Mucosa of descending colon (tissue), 3 donors: ENCODE data around the gene TACR2. TPM values are rescaled to one million over a fixed set of nuclear protein-coding genes. Genes with fewer than 3 reads are reported as not detected.

ENCODE experiments used
- ATAC-seq: fragments of 200-7000 bp; cut with Tn5 transposase; one replicate; pipeline ENCODE4 v1.9.1; 2020; ENCODE audit warnings: mild to moderate bottlenecking, moderate library complexity
- DNase-seq, 3 donors: peaks; one replicate each; pipeline ENCODE4 v3.0.0-alpha.2; 2020
- H3K36me3 ChIP-seq: fragments of 200-600 bp; one replicate; pipeline ENCODE4 v1.8.0; 2021; ENCODE audit warnings: low read depth, mild to moderate bottlenecking
- H3K4me1 ChIP-seq: fragments of 200-600 bp; one replicate; pipeline ENCODE4 v1.8.0; 2021; ENCODE audit warnings: low read depth, mild to moderate bottlenecking
- H3K4me3 ChIP-seq: fragments of 200-600 bp; one replicate; pipeline ENCODE4 v1.8.0; 2021; ENCODE audit warnings: mild to moderate bottlenecking
- H3K9me3 ChIP-seq: fragments of 200-600 bp; one replicate; pipeline ENCODE4 v1.8.0; 2021; ENCODE audit warnings: mild to moderate bottlenecking
- intact Hi-C, 2 donors: fragments of 100-400 bp; cut with DNase I in 1 of 2; cut with micrococcal nuclease in 1 of 2; formaldehyde crosslinking; loops; one replicate each; pipeline versions ENCODE4 v1.11.0 to v1.11.1; 2022; cut with DNase I, micrococcal nuclease
- total RNA-seq, 3 donors: library from RNA; stranded (reverse); fragmentation: NEBNext Ultra II Directional in 2 of 3; extraction: Animal tissue kit (Norgen Biotek cat#: 25700) in 2 of 3; gene quantifications; one replicate each; pipeline versions ENCODE4 v1.2.1 to v1.2.4, GENCODE V29; 2021 to 2023
- TF ChIP-seq, protein P1 (sequence below): fragments of 200-600 bp; IDR thresholded peaks from one replicate; pipeline ENCODE4 v1.8.0; 2022; ENCODE audit warnings: antibody characterized with exemption, mild to moderate bottlenecking
- donor health status: DM: no; HTN: no; CAD: no; lungs with moderate emphysema.
- donor health status: DM: no; HTN: no; CAD: no.
- donor health status: DM: no; HTN: yes; CAD: no.

The TACR2 gene
- total RNA-seq, 3 donors from 2014 or later = 6.3 to 204 (median 9.5) TPM

DNA sequence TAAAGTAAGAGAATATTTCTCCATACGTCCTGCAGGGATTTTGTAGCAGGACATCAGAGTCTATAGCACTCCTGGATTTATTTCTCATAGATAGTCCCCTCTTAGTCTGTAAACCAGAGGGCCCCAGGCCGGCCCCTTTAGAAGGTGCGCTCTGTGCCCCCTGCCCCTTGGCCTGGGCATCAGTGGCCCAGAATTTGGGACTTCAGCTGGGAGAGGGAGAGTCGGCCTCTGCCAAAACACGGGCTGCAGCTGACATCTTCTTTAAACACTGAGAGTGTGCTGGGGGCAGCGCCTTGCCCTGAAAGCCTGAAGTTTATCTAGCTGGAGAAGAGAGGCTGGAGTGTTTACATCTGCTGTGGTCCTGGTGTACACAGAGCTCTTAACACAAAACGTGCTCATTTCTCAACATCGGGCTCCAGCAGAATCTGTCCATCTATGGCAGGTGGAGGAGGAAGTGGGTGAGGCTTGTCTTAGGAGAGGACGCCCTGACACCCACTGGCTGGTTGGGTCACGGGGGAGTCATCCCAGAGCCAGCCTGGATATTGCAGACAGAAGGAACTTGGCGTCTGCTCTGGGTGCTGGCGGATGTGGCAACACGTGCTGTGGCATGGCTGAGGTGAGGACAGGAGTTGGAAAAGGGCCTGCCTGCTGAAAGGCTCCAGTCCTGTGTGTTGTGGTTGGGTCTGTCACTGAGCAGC, 5.0 kb upstream of the TACR2 start:
- intact Hi-C loops = no loop called here
- ATAC-seq = no peak
- TF ChIP-seq, protein P1, sequence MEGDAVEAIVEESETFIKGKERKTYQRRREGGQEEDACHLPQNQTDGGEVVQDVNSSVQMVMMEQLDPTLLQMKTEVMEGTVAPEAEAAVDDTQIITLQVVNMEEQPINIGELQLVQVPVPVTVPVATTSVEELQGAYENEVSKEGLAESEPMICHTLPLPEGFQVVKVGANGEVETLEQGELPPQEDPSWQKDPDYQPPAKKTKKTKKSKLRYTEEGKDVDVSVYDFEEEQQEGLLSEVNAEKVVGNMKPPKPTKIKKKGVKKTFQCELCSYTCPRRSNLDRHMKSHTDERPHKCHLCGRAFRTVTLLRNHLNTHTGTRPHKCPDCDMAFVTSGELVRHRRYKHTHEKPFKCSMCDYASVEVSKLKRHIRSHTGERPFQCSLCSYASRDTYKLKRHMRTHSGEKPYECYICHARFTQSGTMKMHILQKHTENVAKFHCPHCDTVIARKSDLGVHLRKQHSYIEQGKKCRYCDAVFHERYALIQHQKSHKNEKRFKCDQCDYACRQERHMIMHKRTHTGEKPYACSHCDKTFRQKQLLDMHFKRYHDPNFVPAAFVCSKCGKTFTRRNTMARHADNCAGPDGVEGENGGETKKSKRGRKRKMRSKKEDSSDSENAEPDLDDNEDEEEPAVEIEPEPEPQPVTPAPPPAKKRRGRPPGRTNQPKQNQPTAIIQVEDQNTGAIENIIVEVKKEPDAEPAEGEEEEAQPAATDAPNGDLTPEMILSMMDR = no peak
- DNase-seq = peak in 2 of 3 donors; percentile 43 to 60
- Histone ChIP-seq H3K4me1 (peaks cover 52% of the 10 kb centered on the region), H3K9me3 (no peaks in the 10 kb centered on the region), H3K36me3 (no peaks in the 10 kb centered on the region), H3K4me3 (no peak overlapping the region)

DNA sequence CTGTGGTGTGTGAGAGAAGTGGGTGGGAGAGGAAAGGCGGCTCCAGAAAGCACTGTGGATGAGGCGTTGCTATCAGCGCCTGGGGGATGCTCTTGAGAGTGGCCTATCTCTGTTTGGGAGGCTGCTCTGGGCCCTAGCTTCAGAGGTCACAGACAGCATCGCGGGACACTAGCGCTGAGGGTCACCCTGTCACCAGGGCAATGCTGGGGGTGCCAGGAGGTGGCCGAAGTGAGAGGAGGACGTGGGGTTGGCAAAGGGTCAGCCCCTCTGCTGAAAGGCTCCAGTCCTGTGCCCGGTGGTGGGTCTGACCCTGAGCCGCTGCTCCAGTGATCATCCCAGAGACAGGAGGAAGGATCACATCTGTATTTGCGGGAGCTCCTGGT, 3.0 kb upstream of the TACR2 start:
- TF ChIP-seq, protein P1 = no peak
- ATAC-seq = no peak
- DNase-seq = no peak
- peaks cover 37% of the 10 kb centered on the region for H3K4me1 ChIP-seq
- H3K36me3 ChIP-seq = no peaks in the 10 kb centered on the region
- H3K9me3 ChIP-seq = no peaks in the 10 kb centered on the region
- no peak overlapping the region for H3K4me3 ChIP-seq
- intact Hi-C loops = no loop called here

DNA sequence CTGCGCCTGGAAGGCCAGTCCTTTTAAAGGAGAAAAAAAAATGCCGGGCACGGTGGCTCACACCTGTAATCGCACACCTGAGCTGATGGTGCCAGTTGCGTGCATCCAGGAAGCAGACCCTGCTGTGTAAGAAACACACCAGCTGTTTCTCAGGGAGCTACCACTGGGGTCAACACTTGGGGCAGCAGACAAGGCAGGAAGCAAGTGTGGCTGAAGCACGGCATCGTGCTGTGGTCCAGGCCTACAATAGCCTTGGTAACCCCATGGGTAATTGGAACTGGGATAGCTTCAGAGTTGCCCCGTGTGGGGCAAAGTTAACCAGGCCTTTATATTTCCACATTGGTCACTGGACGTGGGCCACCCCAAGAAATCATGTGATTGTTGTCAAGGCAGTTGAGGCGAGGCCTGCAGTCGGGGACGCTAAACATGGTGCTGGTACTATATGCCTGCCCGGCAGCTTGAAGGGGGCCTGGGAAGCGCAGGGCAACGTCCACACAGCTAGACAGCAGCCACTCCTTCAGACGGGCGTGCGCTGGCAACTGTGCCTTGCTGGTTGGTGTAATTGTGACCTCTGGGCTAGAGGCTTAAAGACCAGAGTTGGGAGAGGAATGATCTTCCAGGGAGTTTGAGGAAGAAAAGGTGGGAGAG, 2.5 kb upstream of the TACR2 start:
- Histone ChIP-seq H3K4me3 (no peak overlapping the region), H3K36me3 (no peaks in the 10 kb centered on the region), H3K4me1 (peaks cover 37% of the 10 kb centered on the region), H3K9me3 (no peaks in the 10 kb centered on the region)
- ATAC-seq = peak; percentile 45
- DNase-seq = peak in 2 of 3 donors; percentile 57 to 68
- TF ChIP-seq, protein P1 = no peak
- intact Hi-C loops = no loop called here

DNA sequence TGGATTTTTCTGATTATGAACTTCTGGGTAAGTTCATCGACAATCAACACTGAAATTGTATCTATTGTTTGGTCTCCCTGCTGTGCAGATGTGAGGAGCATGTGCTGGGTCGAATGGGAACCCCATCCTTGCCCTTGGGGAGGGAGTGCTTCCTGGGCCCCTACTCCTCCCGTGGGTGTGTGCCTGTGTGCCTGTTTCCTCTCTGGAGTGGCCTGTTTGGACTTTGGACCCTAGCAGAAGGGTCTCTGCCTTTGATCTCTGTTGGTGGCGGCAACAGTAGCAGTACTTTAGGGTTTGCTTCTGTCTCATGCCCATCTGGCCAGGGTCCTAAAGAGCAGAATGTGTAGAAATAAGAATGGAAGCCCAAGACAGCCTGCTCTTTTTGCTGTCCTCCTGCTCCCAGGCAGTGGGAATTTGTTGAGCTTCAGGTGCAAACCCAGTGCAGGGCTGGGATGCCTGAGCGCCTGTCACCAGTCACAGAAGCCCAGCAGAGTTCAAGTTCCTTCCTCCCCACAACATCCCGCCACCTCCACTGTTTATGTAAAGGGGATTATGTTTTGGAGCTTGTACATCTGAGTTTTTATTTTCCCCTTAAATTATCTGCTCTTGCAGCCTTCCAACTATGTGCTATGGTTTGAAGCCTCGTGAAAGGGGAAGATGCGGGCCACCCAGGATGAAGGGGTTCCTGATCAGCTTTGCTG, 1.5 kb upstream of the TACR2 start:
- DNase-seq (peak in 1 of 3 donors; percentile 63), ATAC-seq (peak; percentile 74)
- Histone ChIP-seq H3K36me3 (no peaks in the 10 kb centered on the region), H3K4me1 (peaks cover 28% of the 10 kb centered on the region), H3K4me3 (no peak overlapping the region), H3K9me3 (no peaks in the 10 kb centered on the region)
- intact Hi-C loops = no loop called here
- TF ChIP-seq, protein P1 = no peak

DNA sequence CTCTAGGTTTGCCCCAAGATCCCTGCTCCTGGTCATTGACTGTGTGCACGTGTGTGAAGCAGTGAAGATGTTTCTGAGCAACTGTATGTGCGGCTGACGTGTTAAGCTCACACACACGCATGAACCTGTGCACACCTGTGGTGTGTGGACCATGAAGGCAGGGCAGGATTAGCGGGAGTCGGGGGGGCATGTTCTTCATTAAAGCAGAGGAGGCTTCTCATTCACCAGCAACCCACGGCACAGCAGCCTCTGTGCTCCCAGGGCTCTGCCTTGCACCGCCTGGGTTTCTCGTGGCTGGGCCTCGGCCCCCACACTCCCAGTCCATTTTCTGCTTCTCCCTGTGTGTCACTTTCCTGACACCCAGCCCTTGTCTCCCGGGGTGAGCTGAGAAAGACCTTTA, 824 bp upstream of the TACR2 start:
- no peak for DNase-seq
- intact Hi-C loops = no loop called here
- ATAC-seq = no peak
- TF ChIP-seq, protein P1 = no peak
- no peaks in the 10 kb centered on the region for H3K36me3 ChIP-seq
- no peak overlapping the region for H3K4me3 ChIP-seq
- no peaks in the 10 kb centered on the region for H3K9me3 ChIP-seq
- peaks cover 28% of the 10 kb centered on the region for H3K4me1 ChIP-seq
